ENCODE data around the gene RGMB.

RGMB gene

DNA sequence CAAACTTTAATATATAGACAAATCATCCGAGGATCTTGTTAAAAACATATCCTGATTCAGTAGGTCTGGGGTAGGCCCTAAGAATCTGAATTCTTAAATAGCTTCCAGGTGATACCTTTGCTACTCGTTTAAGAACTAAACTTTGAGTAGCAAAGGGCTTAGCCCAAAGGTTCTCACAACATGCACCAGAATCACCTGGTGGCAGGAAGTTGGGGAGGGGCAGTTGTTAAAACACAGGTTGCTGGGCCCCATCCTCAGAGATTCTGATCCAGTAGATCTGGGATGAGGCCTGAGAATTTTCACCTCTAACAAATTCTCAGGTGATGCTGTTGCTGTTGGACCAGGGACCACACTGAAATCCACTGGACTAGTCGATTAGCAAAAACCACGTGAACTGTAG, 20.0 kb upstream of the RGMB start:
- no peak for DNase-seq (ENCODE audit: low read depth)
- no peak overlapping the region for H3K4me3 ChIP-seq (ENCODE audit: low read depth, low read length)
- TF ChIP-seq MYC (IDR thresholded peaks at IDR 0.05; ENCODE audit: low read depth, low read length) (no peak), POLR2A (IDR thresholded peaks at IDR 0.05; ENCODE audit: extremely low read depth, insufficient read length) (no peak)
- TF ChIP-seq, protein P1, sequence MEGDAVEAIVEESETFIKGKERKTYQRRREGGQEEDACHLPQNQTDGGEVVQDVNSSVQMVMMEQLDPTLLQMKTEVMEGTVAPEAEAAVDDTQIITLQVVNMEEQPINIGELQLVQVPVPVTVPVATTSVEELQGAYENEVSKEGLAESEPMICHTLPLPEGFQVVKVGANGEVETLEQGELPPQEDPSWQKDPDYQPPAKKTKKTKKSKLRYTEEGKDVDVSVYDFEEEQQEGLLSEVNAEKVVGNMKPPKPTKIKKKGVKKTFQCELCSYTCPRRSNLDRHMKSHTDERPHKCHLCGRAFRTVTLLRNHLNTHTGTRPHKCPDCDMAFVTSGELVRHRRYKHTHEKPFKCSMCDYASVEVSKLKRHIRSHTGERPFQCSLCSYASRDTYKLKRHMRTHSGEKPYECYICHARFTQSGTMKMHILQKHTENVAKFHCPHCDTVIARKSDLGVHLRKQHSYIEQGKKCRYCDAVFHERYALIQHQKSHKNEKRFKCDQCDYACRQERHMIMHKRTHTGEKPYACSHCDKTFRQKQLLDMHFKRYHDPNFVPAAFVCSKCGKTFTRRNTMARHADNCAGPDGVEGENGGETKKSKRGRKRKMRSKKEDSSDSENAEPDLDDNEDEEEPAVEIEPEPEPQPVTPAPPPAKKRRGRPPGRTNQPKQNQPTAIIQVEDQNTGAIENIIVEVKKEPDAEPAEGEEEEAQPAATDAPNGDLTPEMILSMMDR (IDR thresholded peaks at IDR 0.05; ENCODE audit: low read depth, low read length): no peak
- TF ChIP-seq, protein P2, sequence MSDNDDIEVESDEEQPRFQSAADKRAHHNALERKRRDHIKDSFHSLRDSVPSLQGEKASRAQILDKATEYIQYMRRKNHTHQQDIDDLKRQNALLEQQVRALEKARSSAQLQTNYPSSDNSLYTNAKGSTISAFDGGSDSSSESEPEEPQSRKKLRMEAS (IDR thresholded peaks at IDR 0.05; ENCODE audit: low read depth, low read length): no peak

DNA sequence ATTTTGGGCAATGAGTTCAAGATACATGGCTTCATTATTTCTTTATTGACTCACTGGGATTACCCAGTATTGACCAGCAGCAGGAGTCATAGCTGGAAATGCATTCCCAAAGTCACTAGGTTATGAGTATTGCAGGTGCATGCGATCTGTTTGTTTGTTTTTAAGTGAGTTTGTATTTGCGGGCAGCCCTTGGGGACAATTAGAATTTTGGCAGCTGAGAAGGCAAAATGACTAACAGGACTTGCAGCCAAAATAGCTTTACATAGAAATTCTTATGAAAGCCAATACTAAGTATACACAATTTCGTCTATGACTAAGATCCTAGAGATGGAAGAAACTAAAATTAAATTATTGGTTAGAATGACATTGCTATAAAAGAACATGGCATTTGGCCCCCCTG, 18.1 kb upstream of the RGMB start:
- no peak overlapping the region for H3K4me3 ChIP-seq (ENCODE audit: low read depth, low read length)
- DNase-seq (ENCODE audit: low read depth): no peak
- TF ChIP-seq, protein P1 (IDR thresholded peaks at IDR 0.05; ENCODE audit: low read depth, low read length): no peak
- TF ChIP-seq MYC (IDR thresholded peaks at IDR 0.05; ENCODE audit: low read depth, low read length) (no peak), POLR2A (IDR thresholded peaks at IDR 0.05; ENCODE audit: extremely low read depth, insufficient read length) (no peak)
- TF ChIP-seq, protein P2 (IDR thresholded peaks at IDR 0.05; ENCODE audit: low read depth, low read length): no peak

DNA sequence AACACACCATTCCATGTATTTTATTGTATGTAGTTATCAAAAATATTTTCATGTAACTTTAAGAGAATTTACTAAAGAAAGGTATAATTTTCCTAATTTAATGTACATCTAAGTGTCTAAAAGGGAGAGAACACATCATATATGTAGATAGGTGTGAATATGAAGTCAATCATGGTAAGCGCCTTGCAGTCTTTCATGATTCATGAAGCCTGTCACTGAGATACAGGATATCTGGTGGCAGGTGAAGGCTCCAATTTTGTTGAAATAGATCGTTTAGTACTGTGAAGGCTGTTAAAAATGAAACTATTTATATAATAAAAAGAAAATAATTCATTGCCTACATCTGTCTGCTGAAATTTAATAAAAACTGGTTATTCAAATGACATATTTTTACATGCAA, 15.5 kb upstream of the RGMB start:
- H3K4me3 ChIP-seq (ENCODE audit: low read depth, low read length): no peak overlapping the region
- DNase-seq (ENCODE audit: low read depth): no peak
- no peak for TF ChIP-seq MYC (IDR thresholded peaks at IDR 0.05; ENCODE audit: low read depth, low read length)
- no peak for TF ChIP-seq POLR2A (IDR thresholded peaks at IDR 0.05; ENCODE audit: extremely low read depth, insufficient read length)
- TF ChIP-seq, protein P2 (IDR thresholded peaks at IDR 0.05; ENCODE audit: low read depth, low read length): no peak
- TF ChIP-seq, protein P1 (IDR thresholded peaks at IDR 0.05; ENCODE audit: low read depth, low read length): no peak

DNA sequence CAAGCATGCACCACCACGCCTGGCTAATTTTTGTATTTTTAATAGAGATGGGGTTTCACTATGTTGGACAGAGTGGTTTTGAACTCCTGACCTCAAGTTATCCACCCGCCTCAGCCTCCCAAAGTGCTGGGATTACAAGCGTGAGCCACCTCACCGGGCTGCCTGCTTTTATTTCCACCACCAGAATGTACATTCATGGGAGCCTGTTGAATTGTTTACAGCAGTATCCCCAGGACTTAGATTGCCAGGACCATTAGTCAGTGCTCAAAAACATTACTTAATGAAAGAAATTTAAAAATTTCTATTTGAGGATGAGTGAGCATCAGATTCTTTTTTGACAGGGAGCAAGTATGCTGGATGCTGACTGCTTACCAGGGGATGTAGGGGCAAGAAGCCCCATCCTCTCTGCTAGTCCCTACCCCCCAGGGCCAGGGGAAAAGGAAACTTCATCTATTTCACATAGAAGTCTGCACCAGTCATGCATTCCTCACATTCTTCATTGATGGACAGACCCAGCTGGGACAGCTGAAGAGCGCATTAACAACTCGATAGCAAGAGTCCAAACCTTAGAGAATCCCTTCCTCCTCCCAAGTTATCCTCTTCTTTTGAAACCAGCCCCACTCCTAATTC, 10.3 kb upstream of the RGMB start:
- DNase-seq (ENCODE audit: low read depth): no peak
- no peak overlapping the region for H3K4me3 ChIP-seq (ENCODE audit: low read depth, low read length)
- TF ChIP-seq POLR2A (IDR thresholded peaks at IDR 0.05; ENCODE audit: extremely low read depth, insufficient read length) (no peak), MYC (IDR thresholded peaks at IDR 0.05; ENCODE audit: low read depth, low read length) (no peak)
- TF ChIP-seq, protein P2 (IDR thresholded peaks at IDR 0.05; ENCODE audit: low read depth, low read length): no peak
- TF ChIP-seq, protein P1 (IDR thresholded peaks at IDR 0.05; ENCODE audit: low read depth, low read length): no peak

DNA sequence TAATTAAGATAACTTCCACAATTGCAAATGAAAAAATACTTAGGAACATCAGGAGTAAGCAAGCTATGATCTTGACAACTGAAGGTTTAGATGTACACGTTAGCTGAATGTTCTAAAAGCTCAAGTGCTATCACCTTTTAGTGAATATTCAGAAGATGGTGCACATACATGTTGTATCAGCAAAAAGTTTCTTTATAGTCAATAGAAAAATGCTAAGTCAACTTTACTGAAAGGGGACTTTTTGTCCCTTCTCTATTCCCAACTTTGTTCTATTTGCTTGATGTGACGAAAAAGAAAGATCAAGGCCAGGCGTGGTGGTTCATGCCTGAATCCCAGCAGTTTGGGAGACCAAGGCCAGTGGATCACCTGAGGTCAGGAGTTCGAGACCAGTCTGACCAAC, 7.6 kb upstream of the RGMB start:
- TF ChIP-seq, protein P1 (IDR thresholded peaks at IDR 0.05; ENCODE audit: low read depth, low read length): no peak
- TF ChIP-seq POLR2A (IDR thresholded peaks at IDR 0.05; ENCODE audit: extremely low read depth, insufficient read length) (no peak), MYC (IDR thresholded peaks at IDR 0.05; ENCODE audit: low read depth, low read length) (no peak)
- TF ChIP-seq, protein P2 (IDR thresholded peaks at IDR 0.05; ENCODE audit: low read depth, low read length): no peak
- no peak for DNase-seq (ENCODE audit: low read depth)
- H3K4me3 ChIP-seq (ENCODE audit: low read depth, low read length): no peak overlapping the region

Data from NB4 (cell line).